CD14-positive monocyte (primary cell): ENCODE data around the gene SERTAD2. TPM values are rescaled to one million over a fixed set of nuclear protein-coding genes. Genes with fewer than 3 reads are reported as not detected.

Experiments
- DNase-seq, 3 donors: peaks; one replicate each; pipeline ENCODE4 v3.0.0-alpha.2; 2011 to 2022
- H2AFZ ChIP-seq: 2 replicates; pipeline ENCODE4 v1.6.0; 2012; ENCODE audit warnings: mild to moderate bottlenecking, low read depth, low read length, inconsistent platforms; ENCODE audit not compliant: insufficient read depth, poor library complexity, severe bottlenecking
- H3K27ac ChIP-seq, 2 donors: 1 replicate in 1 of 2; 2 replicates in 1 of 2; pipeline ENCODE4 v1.5.1; 2012 to 2013; ENCODE audit warnings: low read length in 2 of 2, control low read depth in 1 of 2, inconsistent platforms in 1 of 2, low read depth in 1 of 2, mild to moderate bottlenecking in 1 of 2
- H3K27me3 ChIP-seq, 2 donors: one replicate each; pipeline versions ENCODE4 v1.6.0 to v1.6.1; 2011 to 2013; ENCODE audit warnings: low read length in 2 of 2; ENCODE audit not compliant: control insufficient read depth in 2 of 2, insufficient read depth in 2 of 2
- H3K36me3 ChIP-seq, 2 donors: replicated peaks in 1 of 2; 1 replicate in 1 of 2; 2 replicates in 1 of 2; pipeline versions ENCODE4 v1.5.1 to v1.6.1; 2012 to 2013; ENCODE audit warnings: low read length in 2 of 2, control low read depth in 1 of 2, inconsistent platforms in 1 of 2, mild to moderate bottlenecking in 1 of 2; ENCODE audit not compliant: insufficient read depth in 2 of 2, control insufficient read depth in 1 of 2
- H3K4me1 ChIP-seq, 2 donors: 1 replicate in 1 of 2; 2 replicates in 1 of 2; pipeline versions ENCODE4 v1.5.1 to v1.6.1; 2012 to 2013; ENCODE audit warnings: low read length in 2 of 2, control low read depth in 1 of 2, inconsistent platforms in 1 of 2, mild to moderate bottlenecking in 1 of 2, moderate library complexity in 1 of 2; ENCODE audit not compliant: insufficient read depth in 2 of 2, control insufficient read depth in 1 of 2
- H3K4me2 ChIP-seq: replicated peaks from 2 replicates; pipeline ENCODE3; 2012; ENCODE audit warnings: low read length, moderate library complexity, mild to moderate bottlenecking; ENCODE audit not compliant: poor library complexity, severe bottlenecking; ENCODE audit errors: extremely low read depth
- H3K4me3 ChIP-seq, 3 experiments: fragments of 200-600 bp in 1 of 3; sonication (generic) in 1 of 3; replicated peaks in 1 of 3; 1 replicate in 2 of 3; 2 replicates in 1 of 3; pipeline ENCODE4 v1.5.1; 2011 to 2013; ENCODE audit warnings: low read length in 3 of 3, mild to moderate bottlenecking in 3 of 3, control low read depth in 2 of 3, low read depth in 2 of 3, inconsistent platforms in 1 of 3, moderate library complexity in 1 of 3
- H3K79me2 ChIP-seq: 2 replicates; pipeline ENCODE4 v1.6.0; 2012; ENCODE audit warnings: mild to moderate bottlenecking, control low read depth, inconsistent platforms, low read length, moderate library complexity; ENCODE audit not compliant: insufficient read depth
- H3K9ac ChIP-seq: 2 replicates; pipeline ENCODE4 v1.6.0; 2017; ENCODE audit warnings: low read length, mild to moderate bottlenecking; ENCODE audit not compliant: insufficient read depth, poor library complexity, severe bottlenecking
- H3K9me3 ChIP-seq, 2 donors: replicated peaks in 1 of 2; 1 replicate in 1 of 2; 2 replicates in 1 of 2; pipeline versions ENCODE4 v1.5.1 to v1.6.1; 2012 to 2013; ENCODE audit warnings: low read length in 2 of 2, control low read depth in 1 of 2; ENCODE audit not compliant: control insufficient read depth in 1 of 2, insufficient read depth in 1 of 2
- H4K20me1 ChIP-seq: 2 replicates; pipeline ENCODE4 v1.6.0; 2012; ENCODE audit warnings: mild to moderate bottlenecking, low read length, control low read depth, moderate library complexity; ENCODE audit not compliant: insufficient read depth
- H3K27ac Mint-ChIP-seq, 7 donors: one replicate each; pipeline ENCODE4 v1.8.0; 2020; ENCODE audit warnings: mild to moderate bottlenecking in 7 of 7, mixed read lengths in 7 of 7, moderate library complexity in 6 of 7, inconsistent platforms in 2 of 7
- H3K27me3 Mint-ChIP-seq, 3 donors: one replicate each; pipeline ENCODE4 v1.8.0; 2021 to 2022; ENCODE audit warnings: low read depth in 3 of 3, mild to moderate bottlenecking in 3 of 3, mixed read lengths in 3 of 3, moderate library complexity in 3 of 3, inconsistent platforms in 1 of 3
- H3K36me3 Mint-ChIP-seq, 2 donors: one replicate each; pipeline ENCODE4 v1.8.0; 2020; ENCODE audit warnings: mixed read lengths in 2 of 2, inconsistent platforms in 1 of 2, mild to moderate bottlenecking in 1 of 2
- H3K4me1 Mint-ChIP-seq: one replicate; pipeline ENCODE4 v1.8.0; 2020; ENCODE audit warnings: mild to moderate bottlenecking, mixed read lengths
- H3K4me3 Mint-ChIP-seq, 2 donors: one replicate each; pipeline ENCODE4 v1.8.0; 2020; ENCODE audit warnings: mild to moderate bottlenecking in 2 of 2, mixed read lengths in 2 of 2, moderate library complexity in 1 of 2
- H3K9me3 Mint-ChIP-seq, 7 donors: one replicate each; pipeline ENCODE4 v1.8.0; 2020 to 2022; ENCODE audit warnings: mixed read lengths in 7 of 7, mild to moderate bottlenecking in 6 of 7, moderate library complexity in 6 of 7, inconsistent platforms in 2 of 7
- WGBS: methylation state at CpG from one replicate; pipeline ENCODE4 v1.1.5; 2013; ENCODE audit warnings: missing lambda C conversion rate; ENCODE audit not compliant: insufficient coverage; 5-methylcytosine and 5-hydroxymethylcytosine counted together
- intact Hi-C, 2 donors: fragments of 100-400 bp; cut with micrococcal nuclease; formaldehyde crosslinking; loops; one replicate each; pipeline versions ENCODE4 v1.15.0 to v1.15.1; 2023
- polyA plus RNA-seq, 3 donors: library from polyadenylated mRNA; depleted of rRNA in 1 of 3; unstranded in 2 of 3; stranded (reverse) in 1 of 3; fragments of 300-500 nt in 2 of 3; fragments of >200 nt in 1 of 3; fragmentation: Illumina TruSeq in 2 of 3; gene quantifications; 1 replicate in 2 of 3; 2 replicates in 1 of 3; pipeline ENCODE4 v1.2.3, GENCODE V29; 2012 to 2021
- TF ChIP-seq, protein P1 (sequence below): fragments of 200-600 bp; IDR thresholded peaks from one replicate; pipeline ENCODE4 v1.8.0; 2022; ENCODE audit warnings: antibody characterized with exemption, mild to moderate bottlenecking

SERTAD2 gene
- polyA plus RNA-seq, 3 donors = 8.5 to 68.7 (median 8.8) TPM

DNA sequence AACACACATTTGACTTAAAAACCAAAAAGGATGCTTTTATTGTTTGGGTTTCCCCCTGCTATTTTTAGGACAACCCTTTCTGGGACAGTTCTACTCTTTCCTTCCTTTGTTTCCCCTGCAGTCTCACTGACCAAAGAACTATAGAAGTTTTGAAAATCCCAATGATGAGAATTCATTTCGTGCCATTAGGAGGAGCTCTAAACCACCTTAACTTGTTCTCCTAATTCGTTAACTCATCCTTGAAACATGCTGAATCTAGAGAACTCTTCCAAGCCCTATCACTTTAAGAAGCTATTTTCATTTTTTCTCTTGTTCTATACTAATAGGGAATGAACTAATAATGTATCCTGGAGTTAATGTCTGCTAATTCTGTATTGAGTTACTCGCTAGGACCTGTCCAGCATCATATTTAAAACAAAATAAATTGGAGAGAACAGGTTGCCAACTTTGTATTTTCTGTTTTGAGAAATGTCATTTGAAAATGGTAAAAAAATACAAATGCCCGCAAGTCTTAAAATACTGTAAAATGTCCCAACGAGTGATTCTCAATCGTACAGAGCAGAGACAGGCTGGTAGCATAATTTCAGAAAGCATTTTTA, 66.7 kb downstream of the SERTAD2 start:
- no peaks in the 10 kb centered on the region for H3K9me3 ChIP-seq
- Mint-ChIP-seq H3K27ac (peak overlapping the region; percentile 45 to 82 (median 70)), H3K27me3 (no peaks in the 10 kb centered on the region), H3K9me3 (no peaks in the 10 kb centered on the region), H3K36me3 (peaks cover 75 to 79% of the 10 kb centered on the region in 2 donors), H3K4me3 (no peak overlapping the region), H3K4me1 (peaks cover 17% of the 10 kb centered on the region)
- DNase-seq = peak; percentile 27 to 62 (median 54)
- no peaks in the 10 kb centered on the region for H3K27me3 ChIP-seq
- TF ChIP-seq, protein P1, sequence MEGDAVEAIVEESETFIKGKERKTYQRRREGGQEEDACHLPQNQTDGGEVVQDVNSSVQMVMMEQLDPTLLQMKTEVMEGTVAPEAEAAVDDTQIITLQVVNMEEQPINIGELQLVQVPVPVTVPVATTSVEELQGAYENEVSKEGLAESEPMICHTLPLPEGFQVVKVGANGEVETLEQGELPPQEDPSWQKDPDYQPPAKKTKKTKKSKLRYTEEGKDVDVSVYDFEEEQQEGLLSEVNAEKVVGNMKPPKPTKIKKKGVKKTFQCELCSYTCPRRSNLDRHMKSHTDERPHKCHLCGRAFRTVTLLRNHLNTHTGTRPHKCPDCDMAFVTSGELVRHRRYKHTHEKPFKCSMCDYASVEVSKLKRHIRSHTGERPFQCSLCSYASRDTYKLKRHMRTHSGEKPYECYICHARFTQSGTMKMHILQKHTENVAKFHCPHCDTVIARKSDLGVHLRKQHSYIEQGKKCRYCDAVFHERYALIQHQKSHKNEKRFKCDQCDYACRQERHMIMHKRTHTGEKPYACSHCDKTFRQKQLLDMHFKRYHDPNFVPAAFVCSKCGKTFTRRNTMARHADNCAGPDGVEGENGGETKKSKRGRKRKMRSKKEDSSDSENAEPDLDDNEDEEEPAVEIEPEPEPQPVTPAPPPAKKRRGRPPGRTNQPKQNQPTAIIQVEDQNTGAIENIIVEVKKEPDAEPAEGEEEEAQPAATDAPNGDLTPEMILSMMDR = peak; percentile 81
- no CpG with 5 or more reads among the region's 6 CpGs for WGBS
- peaks cover 16 to 17% of the 10 kb centered on the region in 2 donors for H3K4me1 ChIP-seq
- peak overlapping the region; percentile 45 for H3K4me2 ChIP-seq
- peak overlapping the region in 1 of 2 donors; percentile 72 for H3K27ac ChIP-seq
- H3K9ac ChIP-seq = no peak overlapping the region
- H3K36me3 ChIP-seq = peaks cover 62 to 86% of the 10 kb centered on the region in 2 donors
- H3K79me2 ChIP-seq = peaks cover 13% of the 10 kb centered on the region
- intact Hi-C loops = loop anchor here (2.0 to 10.0 kb wide), 3 partner anchors 284 to 458 kb away; no protein-coding TSS in a partner anchor
- H4K20me1 ChIP-seq = peaks cover 19% of the 10 kb centered on the region
- H2AFZ ChIP-seq = no peak overlapping the region
- peak overlapping the region in 1 of 3 experiments; percentile 15 for H3K4me3 ChIP-seq

DNA sequence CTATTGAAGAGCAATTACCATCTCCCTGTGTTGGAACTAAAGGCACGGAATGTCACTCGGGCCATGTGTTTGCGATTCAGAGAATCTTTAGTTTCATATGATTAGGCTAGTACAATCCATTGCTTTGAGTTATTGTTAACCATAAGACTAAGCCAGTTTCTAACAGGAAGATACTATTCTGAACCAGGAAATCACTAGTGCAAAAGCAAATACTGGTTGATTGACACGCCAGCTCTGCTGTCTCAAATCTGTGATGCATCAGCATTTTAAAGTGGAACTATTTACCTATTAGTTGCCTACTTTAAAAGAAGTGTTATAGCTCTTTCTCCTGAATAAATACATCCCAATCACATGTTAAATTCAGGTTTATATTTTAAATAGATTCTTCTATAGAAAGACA, 67.7 kb downstream of the SERTAD2 start:
- Mint-ChIP-seq H3K9me3 (no peaks in the 10 kb centered on the region), H3K27me3 (no peaks in the 10 kb centered on the region), H3K4me1 (peaks cover 17% of the 10 kb centered on the region), H3K4me3 (no peak overlapping the region), H3K27ac (no peak overlapping the region), H3K36me3 (peaks cover 67 to 76% of the 10 kb centered on the region in 2 donors)
- Histone ChIP-seq H3K36me3 (peaks cover 61 to 86% of the 10 kb centered on the region in 2 donors), H3K4me3 (no peak overlapping the region), H3K79me2 (peaks cover 13% of the 10 kb centered on the region), H3K4me1 (peaks cover 16 to 17% of the 10 kb centered on the region in 2 donors), H3K9ac (no peak overlapping the region), H2AFZ (no peak overlapping the region), H3K27ac (no peak overlapping the region), H3K27me3 (no peaks in the 10 kb centered on the region), H3K4me2 (no peak overlapping the region), H3K9me3 (no peaks in the 10 kb centered on the region), H4K20me1 (peaks cover 19% of the 10 kb centered on the region)
- intact Hi-C loops = loop anchor here (2.0 to 10.0 kb wide), 3 partner anchors 285 to 459 kb away; no protein-coding TSS in a partner anchor
- DNase-seq = no peak
- no CpG with 5 or more reads among the region's 4 CpGs for WGBS
- TF ChIP-seq, protein P1 = no peak
